DOHH2 (cell line): ENCODE data around the gene MS4A13.

Source experiments
- H3F3A ChIP-seq: fragments of 200-600 bp; sonication (generic), shearing (Covaris generic); 2 replicates; pipeline ENCODE4 v1.6.0; 2016; ENCODE audit warnings: antibody characterized with exemption, mild to moderate bottlenecking; ENCODE audit not compliant: control insufficient read depth, insufficient read depth
- H3K27ac ChIP-seq: fragments of 200-600 bp; sonication (generic); 2 replicates; pipeline ENCODE4 v1.5.1; 2014; ENCODE audit warnings: low read depth, mild to moderate bottlenecking, low read length, moderate library complexity
- H3K27me3 ChIP-seq: fragments of 200-600 bp; sonication (generic); 2 replicates; pipeline ENCODE4 v1.6.1; 2014; ENCODE audit warnings: mild to moderate bottlenecking, low read length, mixed read lengths; ENCODE audit not compliant: control insufficient read depth
- H3K36me3 ChIP-seq: fragments of 200-600 bp; sonication (generic); 2 replicates; pipeline ENCODE4 v1.6.1; 2014; ENCODE audit warnings: mild to moderate bottlenecking, low read length, moderate library complexity, mixed read lengths; ENCODE audit not compliant: control insufficient read depth
- H3K4me1 ChIP-seq: fragments of 200-600 bp; sonication (generic); 2 replicates; pipeline ENCODE4 v1.6.1; 2014; ENCODE audit warnings: mild to moderate bottlenecking, low read length, mixed read lengths; ENCODE audit not compliant: control insufficient read depth
- H3K4me2 ChIP-seq: fragments of 200-600 bp; sonication (generic); 2 replicates; pipeline ENCODE4 v1.6.0; 2014; ENCODE audit warnings: mild to moderate bottlenecking, low read length, moderate library complexity
- H3K4me3 ChIP-seq: fragments of 200-600 bp; sonication (generic); 2 replicates; pipeline ENCODE4 v1.5.1; 2014; ENCODE audit warnings: mild to moderate bottlenecking, low read length, mixed read lengths
- H3K79me2 ChIP-seq: fragments of 200-600 bp; sonication (generic); 2 replicates; pipeline ENCODE4 v1.6.1; 2014; ENCODE audit warnings: mild to moderate bottlenecking, low read length, mixed read lengths; ENCODE audit not compliant: control insufficient read depth
- H3K9me2 ChIP-seq: fragments of 200-600 bp; sonication (generic); replicated peaks from 2 replicates; pipeline ENCODE4 v1.6.1; 2014; ENCODE audit warnings: mild to moderate bottlenecking, low read length, mixed read lengths; ENCODE audit not compliant: control insufficient read depth
- H3K9me3 ChIP-seq: fragments of 200-600 bp; sonication (generic); 2 replicates; pipeline ENCODE4 v1.6.1; 2014; ENCODE audit warnings: antibody characterized with exemption, low read length, mixed read lengths; ENCODE audit not compliant: control insufficient read depth, insufficient read depth
- H4K20me1 ChIP-seq: fragments of 200-600 bp; sonication (generic); 2 replicates; pipeline ENCODE4 v1.6.0; 2014; ENCODE audit warnings: low read depth, mild to moderate bottlenecking, antibody characterized with exemption, low read length, moderate library complexity; ENCODE audit not compliant: control insufficient read depth, insufficient read depth
- CTCF ChIP-seq: fragments of 200-600 bp; sonication (generic); IDR thresholded peaks from one replicate; pipeline ENCODE4 v1.5.1; 2014; ENCODE audit warnings: antibody characterized with exemption, mild to moderate bottlenecking, low read depth, low read length; ENCODE audit not compliant: poor library complexity, severe bottlenecking
- EZH2phosphoT487 ChIP-seq: fragments of 200-600 bp; sonication (generic); IDR thresholded peaks from 2 replicates; pipeline ENCODE4 v1.6.1; 2017; ENCODE audit warnings: borderline replicate concordance, mild to moderate bottlenecking, antibody characterized with exemption, low read length, moderate library complexity, mixed read lengths

The MS4A13 gene

DNA sequence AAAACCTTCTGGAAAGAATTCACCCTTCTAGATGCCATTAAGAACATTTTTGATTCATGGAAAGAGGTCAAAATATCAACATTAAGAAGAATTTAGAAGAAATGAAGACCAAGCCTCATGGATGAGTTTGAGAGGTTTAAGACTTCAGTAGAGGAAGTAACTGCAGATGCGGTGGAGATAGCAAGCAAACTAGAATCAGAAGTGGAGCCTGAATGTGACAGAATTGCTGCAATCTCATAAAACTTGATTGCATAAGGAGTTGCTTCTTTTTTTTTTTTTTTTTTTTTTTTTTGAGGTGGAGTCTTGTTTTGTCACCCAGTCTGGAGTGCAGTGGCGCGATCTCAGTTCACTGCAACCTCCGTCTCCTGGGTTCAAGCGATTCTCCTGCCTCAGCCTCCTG, 51.6 kb downstream of the MS4A13 start:
- Histone ChIP-seq H3K4me3 (no peak overlapping the region), H3K27me3 (no peaks in the 10 kb centered on the region; the same call in 1 of the 2 replicates), H3K9me3 (no peaks in the 10 kb centered on the region), H3K4me1 (peaks cover 12% of the 10 kb centered on the region), H4K20me1 (no peaks in the 10 kb centered on the region), H3K4me2 (no peak overlapping the region), H3K79me2 (no peaks in the 10 kb centered on the region), H3F3A (no peaks in the 10 kb centered on the region), H3K36me3 (no peaks in the 10 kb centered on the region), H3K27ac (no peak overlapping the region), H3K9me2 (peaks cover 4% of the 10 kb centered on the region; the same call in 1 of the 2 replicates)
- TF ChIP-seq CTCF (no peak), EZH2phosphoT487 (no peak)

- Histone ChIP-seq H3K27ac (no peak overlapping the region), H3K27me3 (no peaks in the 10 kb centered on the region; the same call in 1 of the 2 replicates), H3K4me1 (peaks cover 7% of the 10 kb centered on the region; the same call in 1 of the 2 replicates), H3K4me2 (no peak overlapping the region), H3K4me3 (no peak overlapping the region), H3F3A (no peaks in the 10 kb centered on the region), H3K79me2 (no peaks in the 10 kb centered on the region), H3K9me3 (no peaks in the 10 kb centered on the region), H3K9me2 (peaks cover 4% of the 10 kb centered on the region; the same call in 1 of the 2 replicates), H4K20me1 (no peaks in the 10 kb centered on the region), H3K36me3 (no peaks in the 10 kb centered on the region)
- TF ChIP-seq EZH2phosphoT487 (no peak), CTCF (no peak)
These were observed 55.8 kb downstream of the MS4A13 start for GRCh38 chr11:60570970-60571369.

GRCh38 chr11:60589611-60590010, 74.4 kb downstream of the MS4A13 start:
- no peaks in the 10 kb centered on the region for H3K4me1 ChIP-seq
- no peaks in the 10 kb centered on the region for H3K36me3 ChIP-seq
- no peaks in the 10 kb centered on the region for H3F3A ChIP-seq
- no peaks in the 10 kb centered on the region for H3K27me3 ChIP-seq
- H3K4me3 ChIP-seq: no peak overlapping the region
- H3K9me2 ChIP-seq: no peaks in the 10 kb centered on the region
- H3K9me3 ChIP-seq: no peaks in the 10 kb centered on the region
- H3K4me2 ChIP-seq: no peak overlapping the region
- H4K20me1 ChIP-seq: no peaks in the 10 kb centered on the region
- no peaks in the 10 kb centered on the region for H3K79me2 ChIP-seq
- TF ChIP-seq EZH2phosphoT487 (no peak), CTCF (peak; percentile 30)
- H3K27ac ChIP-seq: no peak overlapping the region
